A172 (cell line): Measurements from ENCODE around the gene PADI2. TPM values are rescaled to one million over a fixed set of nuclear protein-coding genes. Genes with fewer than 3 reads are reported as not detected.

Source experiments
- DNase-seq: peaks from one replicate; pipeline ENCODE4 v3.0.0-alpha.2; 2015; ENCODE audit warnings: low spot score
- total RNA-seq: library from RNA; depleted of rRNA; stranded (reverse); fragments of >200 nt; shearing (Covaris generic); gene quantifications from 2 replicates; pipeline ENCODE4 v1.2.3, GENCODE V29; 2014

The PADI2 gene
- total RNA-seq, 1 experiment from 2014 or later = not detected

DNA sequence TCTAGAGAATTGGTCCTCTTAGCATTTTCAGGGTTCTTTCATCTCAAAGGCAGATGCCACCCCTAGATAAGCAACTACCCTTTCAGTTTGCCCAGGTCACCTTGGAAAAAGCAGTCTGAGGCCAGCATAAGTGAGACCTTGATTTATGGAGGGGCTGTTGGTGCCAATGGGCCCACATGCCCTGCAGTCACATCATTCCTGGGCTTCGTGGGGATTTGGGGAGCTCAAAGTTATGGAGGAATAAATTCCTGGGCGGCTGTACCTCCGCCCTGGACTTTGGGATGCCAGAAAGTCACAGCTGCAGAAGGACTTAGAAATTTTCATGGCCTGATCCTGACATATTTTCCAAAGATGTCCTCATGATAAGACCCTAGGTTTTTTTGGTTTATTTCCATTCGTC is 62.7 kb downstream of the PADI2 start:
- DNase-seq = no peak

GRCh38 chr1:17055801-17056200 is 63.5 kb downstream of the PADI2 start:
- no peak for DNase-seq

DNA sequence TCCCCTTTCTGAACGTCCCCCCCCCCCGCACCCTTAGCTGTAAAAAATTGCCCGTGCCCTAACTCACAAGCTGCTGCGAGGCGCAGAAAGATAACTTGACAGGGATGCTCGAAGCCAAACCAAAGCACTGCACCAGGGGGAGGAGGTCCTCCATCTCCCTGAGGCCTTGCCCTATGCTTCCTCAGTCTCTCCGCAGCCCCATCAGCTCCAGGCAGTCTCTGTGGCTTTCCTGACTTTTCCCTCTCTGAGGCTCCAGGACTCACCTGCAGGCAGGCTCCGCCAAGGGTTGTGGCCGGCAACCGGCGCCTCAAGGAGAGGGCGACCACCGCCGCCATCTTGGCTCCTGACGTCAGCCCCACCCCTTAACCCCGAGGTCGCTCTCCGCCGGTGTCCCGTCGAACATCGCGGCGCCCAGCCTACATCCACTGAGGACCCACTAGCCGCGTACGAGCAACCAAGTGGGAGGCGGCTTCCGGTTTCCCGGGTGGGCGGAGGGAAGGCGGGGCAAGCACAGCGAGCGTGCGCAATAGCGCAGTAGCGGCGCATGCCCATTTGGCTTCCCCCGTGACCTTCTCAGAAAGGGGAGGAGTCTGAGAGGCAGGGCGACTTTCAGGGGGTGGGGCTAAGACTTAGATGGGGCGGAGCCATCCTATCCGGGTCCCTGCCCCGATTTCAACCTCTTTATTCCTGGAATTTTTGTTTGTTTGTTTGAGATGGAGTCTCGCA is 65.4 kb downstream of the PADI2 start, which contains the start of gene SDHB:
SDHB (minus strand) TSS at position 348 of the 726 bp plus-strand sequence; CDS start at position 335, 13 bp downstream.
- peak; percentile 87 for DNase-seq

DNA sequence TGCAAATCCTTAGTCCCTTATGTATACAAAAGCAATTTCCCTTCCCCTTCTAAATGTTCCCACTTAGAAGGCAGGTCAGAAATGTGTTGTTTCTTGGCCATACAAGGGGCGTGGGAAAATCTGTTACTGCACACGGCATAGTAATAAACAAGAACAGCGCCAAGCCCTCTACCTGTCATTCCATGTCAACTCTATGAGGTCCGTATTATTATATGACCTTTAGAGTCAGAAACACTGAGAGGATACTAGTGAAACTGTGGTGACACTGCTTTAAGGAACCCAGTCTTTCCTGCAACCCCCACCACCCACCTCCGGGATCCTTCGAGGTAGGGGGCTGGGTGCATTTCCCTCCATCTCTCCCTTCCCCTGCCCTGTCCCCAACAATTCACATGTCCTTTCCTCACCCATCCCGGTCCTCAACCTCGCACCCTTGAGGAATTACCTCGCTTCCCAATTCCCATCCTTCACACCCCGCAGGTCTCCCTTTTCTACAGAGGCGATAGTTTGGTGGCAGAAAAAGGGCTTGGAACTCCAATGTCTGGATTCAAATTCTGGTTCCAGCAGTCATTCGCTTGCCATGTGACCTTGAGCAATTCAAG is 66.1 kb downstream of the PADI2 start:
- no peak for DNase-seq

DNA sequence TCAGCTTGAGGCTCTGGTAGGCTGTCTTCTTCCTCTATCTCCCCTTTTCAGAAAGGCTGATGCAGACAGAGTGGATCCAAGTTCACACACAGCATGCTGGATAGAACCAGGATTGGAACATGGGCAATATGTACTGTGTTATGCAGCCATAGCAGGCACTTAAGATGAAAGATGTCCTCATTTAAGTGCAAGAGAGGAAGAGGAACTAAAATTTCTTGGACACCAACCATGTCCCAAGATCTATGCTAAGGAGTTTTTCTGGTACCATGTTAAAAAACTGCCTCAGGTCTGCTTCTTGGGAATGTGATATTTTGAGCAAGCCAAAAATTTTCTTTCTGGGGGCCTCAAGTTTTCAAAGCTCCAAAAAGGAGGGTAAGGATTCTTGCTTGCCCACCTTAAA is 66.6 kb downstream of the PADI2 start:
- DNase-seq = no peak

GRCh38 chr1:17052038-17052437 is 67.2 kb downstream of the PADI2 start:
- DNase-seq = no peak

DNA sequence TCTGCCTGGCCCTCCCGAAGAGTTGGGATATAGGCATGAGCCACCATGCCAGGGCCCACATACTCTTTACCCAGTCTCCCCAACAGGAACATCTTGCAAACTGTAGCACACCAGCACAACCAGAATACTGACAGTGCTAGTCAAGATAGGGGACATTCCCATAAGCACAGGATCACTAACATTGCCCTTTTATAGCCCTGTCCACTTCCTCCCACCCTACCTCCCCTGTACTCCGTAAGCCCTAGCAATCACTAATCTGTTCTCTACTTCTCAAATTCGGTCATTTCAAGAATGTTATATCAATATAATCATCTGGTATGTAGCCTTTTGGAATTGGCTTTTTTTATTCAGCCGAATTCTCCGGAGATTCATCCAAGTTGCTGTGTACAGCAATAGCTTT is 71.3 kb downstream of the PADI2 start:
- no peak for DNase-seq

GRCh38 chr1:17046334-17046657 is 73.0 kb downstream of the PADI2 start:
- DNase-seq = no peak

GRCh38 chr1:17045634-17046333 is 73.5 kb downstream of the PADI2 start:
- peak; percentile 25 for DNase-seq

DNA sequence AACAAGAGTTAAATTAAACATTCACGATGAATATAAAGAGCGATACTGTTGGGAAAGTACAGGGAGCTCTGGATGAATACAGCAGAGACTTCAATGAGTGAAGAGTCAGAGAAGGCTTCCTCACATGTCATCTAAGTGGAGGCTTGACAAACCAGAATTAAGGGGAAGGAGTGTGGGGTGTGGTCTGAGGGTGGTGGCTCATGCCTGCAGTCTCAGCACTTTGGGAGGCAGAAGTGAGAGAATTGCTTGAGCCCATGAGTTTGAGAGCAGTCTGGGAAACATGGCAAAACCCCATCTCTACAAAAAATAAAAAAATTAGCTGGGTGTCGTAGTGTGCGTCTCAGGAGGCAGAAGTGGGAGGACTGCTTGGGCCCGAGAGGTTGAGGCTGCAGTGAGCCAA is 74.1 kb downstream of the PADI2 start:
- no peak for DNase-seq

DNA sequence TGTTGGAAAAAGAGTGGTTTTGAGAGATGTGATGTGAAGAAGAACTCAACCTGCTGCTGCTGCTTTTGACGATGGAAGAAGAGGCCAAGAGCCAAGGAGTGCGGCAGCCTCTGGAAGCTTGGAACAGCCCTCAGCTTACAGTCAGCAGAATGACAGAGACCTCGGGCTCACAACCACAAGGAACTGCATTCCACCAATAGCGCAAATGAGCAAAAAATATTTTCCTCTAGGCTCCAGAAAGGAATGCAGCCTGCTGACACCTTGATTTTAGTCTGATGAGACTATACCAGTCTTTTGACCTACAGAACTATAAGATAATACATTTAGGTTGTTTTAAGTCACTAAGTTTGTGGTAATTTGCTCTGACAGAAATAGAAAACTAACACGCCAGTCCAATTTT is 75.6 kb downstream of the PADI2 start:
- DNase-seq = no peak

GRCh38 chr1:17040135-17040534 is 79.1 kb downstream of the PADI2 start:
- DNase-seq = no peak

GRCh38 chr1:17039522-17039921 is 79.7 kb downstream of the PADI2 start:
- no peak for DNase-seq

GRCh38 chr1:17033481-17033880 is 85.8 kb downstream of the PADI2 start:
- DNase-seq = no peak

DNA sequence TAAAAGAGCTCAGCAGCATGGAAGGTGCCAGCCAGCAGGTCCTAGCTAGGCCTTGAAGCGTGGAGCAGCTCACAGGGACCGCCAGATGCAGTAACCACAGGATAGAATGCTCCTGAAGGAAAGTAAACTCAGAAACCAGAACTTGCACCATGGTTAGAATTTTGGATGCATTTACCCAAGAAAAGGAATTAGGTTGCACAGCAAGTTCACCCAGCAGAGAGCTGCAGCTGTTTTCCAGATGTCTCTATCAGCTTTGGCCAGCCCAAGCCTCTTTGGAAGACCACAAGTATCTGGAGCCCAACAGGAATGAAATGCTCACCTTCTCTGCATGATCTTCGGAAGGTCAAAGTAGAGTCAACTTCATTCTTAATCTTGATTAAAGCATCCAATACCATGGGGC is 86.5 kb downstream of the PADI2 start:
- no peak for DNase-seq

DNA sequence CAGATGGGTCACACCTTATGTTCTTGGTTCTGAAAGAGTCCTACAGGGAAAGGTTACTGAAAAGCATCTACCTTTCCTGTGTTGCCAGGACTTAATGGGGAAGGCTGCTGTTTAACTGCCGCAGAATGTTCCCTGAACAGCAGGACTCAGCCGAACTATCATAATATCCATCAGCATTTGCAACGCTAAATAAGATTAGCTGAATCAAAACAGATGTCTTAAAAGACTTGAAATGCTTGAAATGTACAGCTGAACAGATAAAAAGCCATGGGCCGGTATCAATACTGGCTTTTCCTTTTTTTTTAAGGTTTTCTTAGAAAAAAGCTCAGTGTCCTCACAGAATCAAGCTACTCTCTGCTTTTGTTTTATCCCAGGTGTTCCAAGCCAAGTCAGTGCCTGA is 87.8 kb downstream of the PADI2 start:
- no peak for DNase-seq

GRCh38 chr1:17030206-17030605 is 89.0 kb downstream of the PADI2 start:
- DNase-seq = no peak

DNA sequence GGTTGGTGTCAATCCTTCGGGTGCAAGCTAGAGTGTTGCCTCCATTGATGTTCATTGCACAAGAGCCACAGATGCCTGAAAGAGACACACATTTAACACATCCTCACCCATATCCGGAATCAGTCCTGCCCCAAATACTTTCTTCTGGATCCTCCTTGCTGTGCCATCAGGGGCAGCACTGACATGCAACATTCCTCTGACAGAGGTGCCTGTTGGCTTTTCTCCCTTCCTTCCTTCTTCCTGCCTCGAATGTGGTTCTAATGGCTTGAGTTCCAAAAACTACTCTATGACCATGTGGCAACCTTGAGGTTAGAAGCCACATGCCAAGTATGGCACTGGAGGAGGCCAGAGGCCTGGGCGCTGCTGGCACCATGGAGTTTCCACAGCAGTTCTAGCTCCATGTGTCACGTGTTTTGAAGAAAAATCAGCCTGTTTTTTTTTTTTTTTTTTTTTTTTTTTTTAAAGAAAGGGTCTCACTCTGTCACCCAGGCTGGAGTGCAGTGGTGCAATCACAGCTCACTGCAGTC is 90.5 kb downstream of the PADI2 start:
- DNase-seq = no peak

- no peak for DNase-seq
Observed at GRCh38 chr1:17027900-17028299, 91.4 kb downstream of the PADI2 start.

DNA sequence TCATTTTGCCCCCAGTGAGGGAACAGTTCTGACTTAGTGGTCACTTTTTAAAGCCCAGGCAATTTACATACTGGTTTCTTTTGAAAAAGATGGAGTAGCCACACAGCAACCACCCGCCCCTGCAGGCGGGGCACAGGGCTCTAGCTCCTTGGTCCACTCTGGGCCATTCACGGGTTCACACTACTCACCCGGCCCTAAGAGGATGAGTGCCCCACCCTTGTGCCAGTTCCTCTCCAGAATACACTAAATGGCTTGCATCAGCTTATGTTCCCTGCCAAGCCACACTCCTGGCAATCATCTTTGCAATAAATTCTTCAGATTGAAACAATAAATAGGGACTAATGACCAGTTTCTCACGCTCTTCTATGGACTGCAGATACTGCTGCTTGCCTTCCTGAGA is 91.8 kb downstream of the PADI2 start:
- DNase-seq = no peak

DNA sequence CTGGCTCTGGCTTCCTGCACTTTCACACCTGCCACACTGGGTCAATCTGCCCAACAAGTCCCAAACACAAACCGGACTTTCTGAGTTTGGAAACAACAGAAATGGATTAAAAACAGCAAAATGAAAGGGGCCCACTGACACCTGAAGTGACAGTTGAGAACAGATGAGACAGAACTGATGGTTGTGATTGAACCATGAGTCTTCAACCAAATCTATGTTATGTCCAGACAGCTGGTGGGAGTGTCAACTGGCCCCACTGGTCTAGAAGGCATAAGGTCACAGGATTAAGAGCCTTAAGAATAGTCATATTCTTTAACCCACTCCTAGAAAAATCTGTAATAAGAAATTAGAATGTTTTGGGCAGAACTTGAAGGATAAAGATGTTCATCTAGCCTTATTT is 94.5 kb downstream of the PADI2 start:
- no peak for DNase-seq

- no peak for DNase-seq
Observed at GRCh38 chr1:17023573-17023972, 95.7 kb downstream of the PADI2 start.

GRCh38 chr1:17023102-17023501 is 96.1 kb downstream of the PADI2 start:
- no peak for DNase-seq
